OCI-LY3 (cell line): ENCODE measurements around the gene NDE1.

Experiments used
- H2AFZ ChIP-seq: fragments of 200-600, 300-600 bp; shearing (Covaris generic); 2 replicates; pipeline ENCODE4 v1.6.0; 2014; ENCODE audit warnings: antibody characterized with exemption, low read depth, low read length
- H3K27ac ChIP-seq: fragments of 200-600, 300-600 bp; sonication (generic); 2 replicates; pipeline ENCODE4 v1.5.1; 2014; ENCODE audit warnings: mild to moderate bottlenecking, low read length, moderate library complexity, mixed read lengths
- H3K27me3 ChIP-seq: fragments of 200-600, 300-600 bp; sonication (generic); 2 replicates; pipeline ENCODE4 v1.6.1; 2014; ENCODE audit warnings: low read depth, low read length, mixed read lengths
- H3K36me3 ChIP-seq: fragments of 200-600, 300-600 bp; sonication (generic); replicated peaks from 2 replicates; pipeline ENCODE3; 2014; ENCODE audit warnings: low read depth, low read length, mixed read lengths
- H3K4me1 ChIP-seq: fragments of 300-600, 200-600 bp; sonication (generic); 2 replicates; pipeline ENCODE4 v1.6.1; 2014; ENCODE audit warnings: low read length, mixed read lengths
- H3K4me2 ChIP-seq: fragments of 200-600, 300-600 bp; sonication (generic); 2 replicates; pipeline ENCODE4 v1.6.1; 2014; ENCODE audit warnings: low read length, mixed read lengths
- H3K4me3 ChIP-seq: fragments of 300-600, 200-600 bp; sonication (generic); 2 replicates; pipeline ENCODE4 v1.5.1; 2014; ENCODE audit warnings: antibody characterized with exemption, mild to moderate bottlenecking, low read length, moderate library complexity
- H3K79me2 ChIP-seq: fragments of 300-600, 200-600 bp; shearing (Covaris generic); 2 replicates; pipeline ENCODE4 v1.6.1; 2014; ENCODE audit warnings: mild to moderate bottlenecking, low read length, mixed read lengths
- H3K9ac ChIP-seq: fragments of 300-600, 200-600 bp; shearing (Covaris generic); 2 replicates; pipeline ENCODE4 v1.6.0; 2014; ENCODE audit warnings: mild to moderate bottlenecking, low read length, moderate library complexity
- H3K9me3 ChIP-seq: fragments of 200-600, 300-600 bp; shearing (Covaris generic); 2 replicates; pipeline ENCODE4 v1.6.1; 2014; ENCODE audit warnings: low read length, mixed read lengths; ENCODE audit not compliant: insufficient read depth
- H4K20me1 ChIP-seq: fragments of 200-600, 300-600 bp; sonication (generic); 2 replicates; pipeline ENCODE4 v1.6.1; 2016; ENCODE audit warnings: low read length, mixed read lengths; ENCODE audit not compliant: insufficient read depth
- EZH2phosphoT487 ChIP-seq: fragments of 200-600 bp; shearing (Covaris generic); IDR thresholded peaks from 2 replicates; pipeline ENCODE4 v1.6.1; 2018; ENCODE audit warnings: antibody characterized with exemption, mixed run types, low read depth
- TF ChIP-seq, protein P1 (sequence below): fragments of 200-600, 300-600 bp; sonication (generic); IDR thresholded peaks from 2 replicates; pipeline ENCODE4 v1.5.1; 2014; ENCODE audit warnings: antibody characterized with exemption, low read length, low read depth

NDE1 gene

DNA sequence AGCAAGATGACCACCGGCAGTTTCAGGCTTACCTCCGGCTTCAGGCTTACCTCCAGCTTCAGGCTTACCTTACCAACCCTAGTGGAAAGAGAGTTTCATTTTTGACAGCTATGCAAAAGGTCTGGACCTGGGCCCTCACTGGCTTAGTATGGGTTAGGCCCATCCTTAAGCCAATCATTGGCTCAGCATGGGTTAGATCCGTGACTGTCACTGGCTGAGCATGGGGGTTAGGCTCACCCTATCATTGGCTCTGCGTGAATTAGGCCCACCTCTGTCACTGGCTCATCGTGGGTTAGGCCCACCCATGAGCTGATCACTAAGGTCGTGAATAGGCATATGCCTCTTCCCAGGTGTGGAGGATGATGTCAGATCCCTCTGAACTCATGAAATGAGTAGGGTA is 8.1 kb downstream of the NDE1 start:
- H4K20me1 ChIP-seq = peaks cover 73% of the 10 kb centered on the region
- H2AFZ ChIP-seq = no peak overlapping the region
- H3K79me2 ChIP-seq = peaks cover 95% of the 10 kb centered on the region
- no peak overlapping the region for H3K4me2 ChIP-seq
- TF ChIP-seq EZH2phosphoT487 = no peak
- TF ChIP-seq, protein P1, sequence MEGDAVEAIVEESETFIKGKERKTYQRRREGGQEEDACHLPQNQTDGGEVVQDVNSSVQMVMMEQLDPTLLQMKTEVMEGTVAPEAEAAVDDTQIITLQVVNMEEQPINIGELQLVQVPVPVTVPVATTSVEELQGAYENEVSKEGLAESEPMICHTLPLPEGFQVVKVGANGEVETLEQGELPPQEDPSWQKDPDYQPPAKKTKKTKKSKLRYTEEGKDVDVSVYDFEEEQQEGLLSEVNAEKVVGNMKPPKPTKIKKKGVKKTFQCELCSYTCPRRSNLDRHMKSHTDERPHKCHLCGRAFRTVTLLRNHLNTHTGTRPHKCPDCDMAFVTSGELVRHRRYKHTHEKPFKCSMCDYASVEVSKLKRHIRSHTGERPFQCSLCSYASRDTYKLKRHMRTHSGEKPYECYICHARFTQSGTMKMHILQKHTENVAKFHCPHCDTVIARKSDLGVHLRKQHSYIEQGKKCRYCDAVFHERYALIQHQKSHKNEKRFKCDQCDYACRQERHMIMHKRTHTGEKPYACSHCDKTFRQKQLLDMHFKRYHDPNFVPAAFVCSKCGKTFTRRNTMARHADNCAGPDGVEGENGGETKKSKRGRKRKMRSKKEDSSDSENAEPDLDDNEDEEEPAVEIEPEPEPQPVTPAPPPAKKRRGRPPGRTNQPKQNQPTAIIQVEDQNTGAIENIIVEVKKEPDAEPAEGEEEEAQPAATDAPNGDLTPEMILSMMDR = no peak
- H3K9me3 ChIP-seq = no peaks in the 10 kb centered on the region
- peaks cover 34% of the 10 kb centered on the region for H3K36me3 ChIP-seq
- no peak overlapping the region for H3K9ac ChIP-seq
- no peak overlapping the region for H3K27ac ChIP-seq
- H3K27me3 ChIP-seq = no peaks in the 10 kb centered on the region
- 0 out of 2 replicates have a peak, but pooled peaks cover 3% of the 10 kb centered on the region for H3K4me1 ChIP-seq
- no peak overlapping the region for H3K4me3 ChIP-seq

DNA sequence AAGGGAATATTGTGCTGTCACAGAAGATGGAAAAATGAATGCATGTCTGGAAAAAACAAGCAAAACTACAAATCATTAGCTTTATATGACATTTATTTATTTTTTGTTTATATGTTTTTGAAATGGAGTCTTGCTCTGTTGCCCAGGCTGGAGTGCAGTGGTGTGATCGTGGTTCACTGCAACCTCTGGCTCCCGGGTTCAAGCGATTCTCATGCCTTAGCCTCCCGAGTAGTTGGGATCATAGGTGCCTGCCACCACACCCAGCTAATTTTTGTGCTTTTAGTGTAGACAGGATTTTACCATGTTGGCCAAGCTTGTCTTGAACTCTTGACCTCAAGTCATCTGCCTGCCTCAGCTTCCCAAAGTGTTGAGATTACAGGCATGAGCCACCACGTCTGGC is 8.5 kb downstream of the NDE1 start:
- Histone ChIP-seq H3K79me2 (peaks cover 95% of the 10 kb centered on the region), H3K4me3 (no peak overlapping the region), H3K4me2 (no peak overlapping the region), H2AFZ (no peak overlapping the region), H3K9ac (no peak overlapping the region), H3K27ac (no peak overlapping the region), H3K36me3 (peaks cover 33% of the 10 kb centered on the region), H3K27me3 (no peaks in the 10 kb centered on the region), H3K9me3 (no peaks in the 10 kb centered on the region), H4K20me1 (peaks cover 69% of the 10 kb centered on the region), H3K4me1 (0 out of 2 replicates have a peak, but pooled peaks cover 3% of the 10 kb centered on the region)
- TF ChIP-seq, protein P1 = no peak
- TF ChIP-seq EZH2phosphoT487 = no peak

DNA sequence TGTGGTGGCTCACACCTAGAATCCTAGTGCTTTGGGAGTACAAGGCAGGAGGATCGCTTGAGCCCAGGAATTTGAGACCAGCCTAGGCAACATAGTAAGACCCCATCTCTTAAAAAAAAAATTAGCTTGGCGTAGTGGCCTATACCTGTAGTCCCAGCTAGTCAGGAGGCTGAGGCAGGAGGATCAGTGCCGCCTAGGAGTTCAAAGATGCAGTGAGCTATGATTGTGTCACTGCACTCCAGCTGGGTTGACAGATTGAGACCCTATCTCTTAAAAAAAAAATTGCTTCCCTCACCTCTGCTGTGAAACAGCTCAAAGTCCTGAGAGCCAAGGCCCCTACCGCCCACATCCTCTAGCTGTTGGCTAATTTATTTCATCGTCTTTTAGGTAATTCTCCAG is 10.2 kb downstream of the NDE1 start:
- Histone ChIP-seq H3K79me2 (peaks cover 84% of the 10 kb centered on the region), H3K9ac (no peak overlapping the region), H3K27ac (no peak overlapping the region)

DNA sequence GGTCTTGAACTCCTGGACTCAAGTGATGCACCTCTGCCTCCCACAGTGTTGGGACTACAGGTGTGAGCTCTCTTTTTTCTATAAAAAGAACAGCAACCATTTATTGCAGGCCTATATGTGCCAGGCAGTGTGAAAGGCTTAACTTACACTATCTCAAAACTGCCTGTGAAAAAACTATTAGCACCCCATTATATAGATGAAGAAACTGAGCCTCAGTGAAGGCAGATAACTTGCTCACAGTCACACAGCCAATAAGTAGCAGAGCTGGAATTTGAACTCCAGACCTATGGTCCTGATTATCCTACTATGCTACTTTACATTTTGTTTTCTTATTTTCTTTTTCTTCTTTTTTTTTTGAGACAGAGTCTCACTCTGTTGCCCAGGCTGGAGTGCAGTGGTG is 15.1 kb downstream of the NDE1 start:
- Histone ChIP-seq H3K27me3 (no peaks in the 10 kb centered on the region), H3K36me3 (peaks cover 39% of the 10 kb centered on the region), H3K9ac (no peak overlapping the region), H3K4me3 (no peak overlapping the region), H3K27ac (no peak overlapping the region), H3K79me2 (peaks cover 46% of the 10 kb centered on the region), H3K9me3 (no peaks in the 10 kb centered on the region), H2AFZ (no peak overlapping the region), H3K4me1 (no peaks in the 10 kb centered on the region), H4K20me1 (peaks cover 25% of the 10 kb centered on the region), H3K4me2 (no peak overlapping the region)
- no peak for TF ChIP-seq EZH2phosphoT487
- TF ChIP-seq, protein P1 = no peak

More for the DNA sequence above, 10.2 kb downstream of the NDE1 start:
- Histone ChIP-seq H3K4me2 (no peak overlapping the region), H4K20me1 (peaks cover 54% of the 10 kb centered on the region), H3K27me3 (no peaks in the 10 kb centered on the region), H3K9me3 (no peaks in the 10 kb centered on the region), H2AFZ (no peak overlapping the region), H3K36me3 (peaks cover 31% of the 10 kb centered on the region), H3K4me3 (no peak overlapping the region), H3K4me1 (0 out of 2 replicates have a peak, but pooled peaks cover 3% of the 10 kb centered on the region)
- TF ChIP-seq EZH2phosphoT487 = no peak
- TF ChIP-seq, protein P1 = no peak
